ENCODE measurements around the gene CKS2. TPM values are rescaled to one million over a fixed set of nuclear protein-coding genes. Genes with fewer than 3 reads are reported as not detected.

CKS2 gene
- total RNA-seq, 1 experiment from 2014 or later: 934 TPM

Other genes with a start within 250 kb of the CKS2 start
- gene SHC3, start 132.4 kb upstream of the CKS2 start, total RNA-seq (2014; rRNA removed; shearing (Covaris generic)): 1.7 and 2.1 TPM in 2 replicates
- 10.0 and 11.1 TPM in 2 replicates for gene SECISBP2, start 7.3 kb downstream of the CKS2 start, total RNA-seq (2014; rRNA removed; shearing (Covaris generic))
- gene SEMA4D, start 186.9 kb downstream of the CKS2 start, total RNA-seq (2014; rRNA removed; shearing (Covaris generic)): 0.12 and 0.29 TPM in 2 replicates

Data from RPMI7951 (cell line).